Colonic mucosa (tissue), 4 donors: Measurements from ENCODE around the gene SNAP47. TPM values are rescaled to one million over a fixed set of nuclear protein-coding genes. Genes with fewer than 3 reads are reported as not detected.

Experiments used
- DNase-seq: peaks from one replicate; pipeline ENCODE4 v3.0.0-alpha.2; 2020
- H3K27ac ChIP-seq: fragments of 200-600 bp; one replicate; pipeline ENCODE4 v1.8.0; 2021
- H3K27me3 ChIP-seq: fragments of 200-600 bp; one replicate; pipeline ENCODE4 v1.8.0; 2021
- H3K36me3 ChIP-seq: fragments of 200-600 bp; one replicate; pipeline ENCODE4 v1.8.0; 2021
- H3K4me1 ChIP-seq: fragments of 200-600 bp; one replicate; pipeline ENCODE4 v1.8.0; 2021; ENCODE audit warnings: mild to moderate bottlenecking
- H3K4me3 ChIP-seq: fragments of 200-600 bp; one replicate; pipeline ENCODE4 v1.8.0; 2021
- H3K9ac ChIP-seq, 2 donors: one replicate each; pipeline ENCODE4 v1.7.0; 2013; ENCODE audit warnings: control low read depth in 2 of 2, low read depth in 2 of 2, low read length in 2 of 2
- H3K9me3 ChIP-seq: fragments of 200-600 bp; one replicate; pipeline ENCODE4 v1.8.0; 2021
- CTCF ChIP-seq: fragments of 200-600 bp; IDR thresholded peaks from one replicate; pipeline ENCODE4 v1.8.0; 2022; ENCODE audit warnings: antibody characterized with exemption, mild to moderate bottlenecking
- intact Hi-C: fragments of 100-400 bp; cut with DNase I; formaldehyde crosslinking; loops from one replicate; pipeline ENCODE4 v1.14.1; 2022
- total RNA-seq, 2 donors: library from RNA; stranded (reverse); fragmentation: NEBNext Ultra II Directional in 1 of 2; extraction: Animal tissue kit (Norgen Biotek cat#: 25700) in 1 of 2; gene quantifications; one replicate each; pipeline ENCODE4 v1.2.1, GENCODE V29; 2021
- donor health status: healthy.
- donor health status: DM: no; HTN: no; CAD: no.
- donor health status: DM: no; HTN: no; CAD: no.

The SNAP47 gene
- total RNA-seq, 2 donors from 2014 or later, result 19.0 to 28.0 TPM

GRCh38 chr1:227754958-227755357 is 19.7 kb downstream of the SNAP47 start:
- Histone ChIP-seq H3K27ac (no peak overlapping the region), H3K4me1 (no peaks in the 10 kb centered on the region), H3K4me3 (no peak overlapping the region), H3K9me3 (no peaks in the 10 kb centered on the region), H3K27me3 (no peaks in the 10 kb centered on the region), H3K9ac (no peak overlapping the region), H3K36me3 (no peaks in the 10 kb centered on the region)
- intact Hi-C loops, result no loop called here
- no peak for TF ChIP-seq CTCF
- no peak for DNase-seq

- Histone ChIP-seq H3K9ac (no peak overlapping the region), H3K9me3 (no peaks in the 10 kb centered on the region), H3K36me3 (no peaks in the 10 kb centered on the region), H3K27me3 (no peaks in the 10 kb centered on the region), H3K4me3 (no peak overlapping the region), H3K4me1 (no peaks in the 10 kb centered on the region), H3K27ac (no peak overlapping the region)
- intact Hi-C loops, result no loop called here
- no peak for TF ChIP-seq CTCF
- no peak for DNase-seq
Observed at GRCh38 chr1:227756172-227756959, 21.1 kb downstream of the SNAP47 start.

- intact Hi-C loops, result no loop called here
- no peaks in the 10 kb centered on the region for H3K36me3 ChIP-seq
- DNase-seq, result no peak
Observed at GRCh38 chr1:227757781-227758180, 22.5 kb downstream of the SNAP47 start.

GRCh38 chr1:227758366-227758765 is 23.1 kb downstream of the SNAP47 start:
- TF ChIP-seq CTCF, result no peak
- no peaks in the 10 kb centered on the region for H3K36me3 ChIP-seq
- intact Hi-C loops, result no loop called here

More at GRCh38 chr1:227757781-227758180, 22.5 kb downstream of the SNAP47 start:
- TF ChIP-seq CTCF, result no peak
- Histone ChIP-seq H3K27ac (no peak overlapping the region), H3K9me3 (no peaks in the 10 kb centered on the region), H3K4me1 (peaks cover 8% of the 10 kb centered on the region), H3K9ac (no peak overlapping the region), H3K4me3 (no peak overlapping the region), H3K27me3 (no peaks in the 10 kb centered on the region)

GRCh38 chr1:227759341-227760300 is 24.4 kb downstream of the SNAP47 start:
- intact Hi-C loops, result loop anchor here (5.0 kb wide), 1 partner anchor 277 kb away; no protein-coding TSS in a partner anchor
- no peak overlapping the region for H3K4me3 ChIP-seq
- H3K9ac ChIP-seq, result no peak overlapping the region
- H3K4me1 ChIP-seq, result peaks cover 12% of the 10 kb centered on the region
- no peaks in the 10 kb centered on the region for H3K36me3 ChIP-seq
- H3K9me3 ChIP-seq, result no peaks in the 10 kb centered on the region
- H3K27me3 ChIP-seq, result no peaks in the 10 kb centered on the region
- no peak for DNase-seq
- no peak overlapping the region for H3K27ac ChIP-seq
- TF ChIP-seq CTCF, result no peak

More at GRCh38 chr1:227758366-227758765, 23.1 kb downstream of the SNAP47 start:
- peaks cover 12% of the 10 kb centered on the region for H3K4me1 ChIP-seq
- DNase-seq, result no peak
- H3K27ac ChIP-seq, result no peak overlapping the region
- no peaks in the 10 kb centered on the region for H3K27me3 ChIP-seq
- H3K9me3 ChIP-seq, result no peaks in the 10 kb centered on the region
- H3K4me3 ChIP-seq, result no peak overlapping the region
- no peak overlapping the region for H3K9ac ChIP-seq
